Right atrium auricular region (tissue), 2 donors: ENCODE results near the gene FAM8A1. TPM values are rescaled to one million over a fixed set of nuclear protein-coding genes. Genes with fewer than 3 reads are reported as not detected.

Experiments
- DNase-seq: peaks from one replicate; pipeline ENCODE4 v3.0.0-alpha.2; 2019; ENCODE audit warnings: low spot score
- H3K27ac ChIP-seq, 2 donors: fragments of 200-600 bp; sonication (generic); 1 replicate in 1 of 2; 2 replicates in 1 of 2; pipeline ENCODE4 v1.5.1; 2016 to 2019
- H3K27me3 ChIP-seq, 2 donors: fragments of 200-600 bp; sonication (generic); one replicate each; pipeline versions ENCODE4 v1.5.1 to v1.6.0; 2017 to 2019
- H3K36me3 ChIP-seq: fragments of 200-600 bp; sonication (generic); one replicate; pipeline ENCODE4 v1.5.1; 2016
- H3K4me1 ChIP-seq, 2 donors: fragments of 200-600 bp; sonication (generic); one replicate each; pipeline versions ENCODE4 v1.5.1 to v1.6.0; 2017 to 2019
- H3K4me3 ChIP-seq, 2 donors: fragments of 200-600 bp; sonication (generic); 1 replicate in 1 of 2; 2 replicates in 1 of 2; pipeline ENCODE4 v1.5.1; 2017 to 2019; ENCODE audit warnings: mild to moderate bottlenecking in 1 of 2, moderate library complexity in 1 of 2
- H3K9me3 ChIP-seq, 2 donors: fragments of 200-600 bp; sonication (generic); one replicate each; pipeline ENCODE4 v1.5.1; 2019
- total RNA-seq, 2 donors: library from RNA; depleted of rRNA; stranded (reverse); fragments of >200 nt; gene quantifications; one replicate each; pipeline ENCODE4 v1.1.0, GENCODE V29; 2016
- TF ChIP-seq, protein P1 (sequence below), 2 donors: fragments of 200-600 bp; sonication (generic); IDR thresholded peaks; one replicate each; pipeline ENCODE4 v1.5.1; 2019; ENCODE audit warnings: antibody characterized with exemption in 2 of 2

FAM8A1 gene
- total RNA-seq, 2 donors from 2014 or later: 19.3 to 21.0 TPM

- no peaks in the 10 kb centered on the region for H3K27me3 ChIP-seq
- H3K36me3 ChIP-seq: peaks cover 30% of the 10 kb centered on the region
- DNase-seq: no peak
- TF ChIP-seq, protein P1, sequence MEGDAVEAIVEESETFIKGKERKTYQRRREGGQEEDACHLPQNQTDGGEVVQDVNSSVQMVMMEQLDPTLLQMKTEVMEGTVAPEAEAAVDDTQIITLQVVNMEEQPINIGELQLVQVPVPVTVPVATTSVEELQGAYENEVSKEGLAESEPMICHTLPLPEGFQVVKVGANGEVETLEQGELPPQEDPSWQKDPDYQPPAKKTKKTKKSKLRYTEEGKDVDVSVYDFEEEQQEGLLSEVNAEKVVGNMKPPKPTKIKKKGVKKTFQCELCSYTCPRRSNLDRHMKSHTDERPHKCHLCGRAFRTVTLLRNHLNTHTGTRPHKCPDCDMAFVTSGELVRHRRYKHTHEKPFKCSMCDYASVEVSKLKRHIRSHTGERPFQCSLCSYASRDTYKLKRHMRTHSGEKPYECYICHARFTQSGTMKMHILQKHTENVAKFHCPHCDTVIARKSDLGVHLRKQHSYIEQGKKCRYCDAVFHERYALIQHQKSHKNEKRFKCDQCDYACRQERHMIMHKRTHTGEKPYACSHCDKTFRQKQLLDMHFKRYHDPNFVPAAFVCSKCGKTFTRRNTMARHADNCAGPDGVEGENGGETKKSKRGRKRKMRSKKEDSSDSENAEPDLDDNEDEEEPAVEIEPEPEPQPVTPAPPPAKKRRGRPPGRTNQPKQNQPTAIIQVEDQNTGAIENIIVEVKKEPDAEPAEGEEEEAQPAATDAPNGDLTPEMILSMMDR (IDR thresholded peaks at IDR 0.05): no peak
- H3K4me3 ChIP-seq: no peak overlapping the region
- peaks cover 0 to 13% of the 10 kb centered on the region in 2 donors for H3K4me1 ChIP-seq
- H3K9me3 ChIP-seq: no peaks in the 10 kb centered on the region
- no peak overlapping the region for H3K27ac ChIP-seq
Measured at GRCh38 chr6:17624396-17624795, 24.3 kb downstream of the FAM8A1 start.

GRCh38 chr6:17628873-17629272 is 28.8 kb downstream of the FAM8A1 start:
- peaks cover 0 to 20% of the 10 kb centered on the region in 2 donors for H3K4me1 ChIP-seq
- peaks cover 31% of the 10 kb centered on the region for H3K36me3 ChIP-seq
- TF ChIP-seq, protein P1 (IDR thresholded peaks at IDR 0.05): no peak
- no peak overlapping the region for H3K4me3 ChIP-seq
- no peak for DNase-seq
- H3K27ac ChIP-seq: no peak overlapping the region
- H3K27me3 ChIP-seq: no peaks in the 10 kb centered on the region
- no peaks in the 10 kb centered on the region for H3K9me3 ChIP-seq

GRCh38 chr6:17629824-17630510 is 29.9 kb downstream of the FAM8A1 start:
- H3K36me3 ChIP-seq: peaks cover 26% of the 10 kb centered on the region
- H3K4me3 ChIP-seq: no peak overlapping the region
- TF ChIP-seq, protein P1 (IDR thresholded peaks at IDR 0.05): no peak
- H3K27me3 ChIP-seq: no peaks in the 10 kb centered on the region
- DNase-seq: no peak
- no peaks in the 10 kb centered on the region for H3K9me3 ChIP-seq
- peaks cover 0 to 21% of the 10 kb centered on the region in 2 donors for H3K4me1 ChIP-seq
- H3K27ac ChIP-seq: no peak overlapping the region

DNA sequence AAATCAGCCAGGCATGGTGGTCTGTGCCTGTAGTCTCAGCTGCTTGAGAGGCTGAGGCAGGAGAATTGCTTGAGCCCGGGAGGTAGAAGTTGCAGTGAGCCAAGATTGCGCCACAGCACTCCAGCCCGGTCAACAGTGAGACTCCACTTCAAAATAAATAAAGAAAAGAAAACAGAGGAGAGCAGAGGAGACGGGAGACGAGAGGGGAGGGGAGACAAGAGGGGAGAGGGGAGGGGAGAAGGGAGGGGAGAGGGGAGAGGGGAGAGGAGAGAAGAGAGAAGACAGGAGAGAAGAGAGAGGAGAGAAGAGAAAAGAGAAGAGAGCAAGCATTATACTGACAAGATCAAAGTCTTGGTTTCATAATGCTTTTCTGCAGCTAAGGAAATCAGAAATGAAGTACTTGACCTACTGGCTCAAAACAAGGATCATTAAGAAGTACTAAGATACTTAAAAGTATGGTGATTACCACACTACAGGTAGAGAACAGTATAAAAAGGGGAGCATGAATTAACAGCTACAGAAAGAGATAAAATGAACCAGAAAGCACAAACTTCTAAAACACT is 30.5 kb downstream of the FAM8A1 start:
- no peak for DNase-seq
- Histone ChIP-seq H3K27me3 (no peaks in the 10 kb centered on the region), H3K4me3 (no peak overlapping the region), H3K27ac (no peak overlapping the region), H3K4me1 (peaks cover 0 to 21% of the 10 kb centered on the region in 2 donors), H3K36me3 (peaks cover 21% of the 10 kb centered on the region), H3K9me3 (no peaks in the 10 kb centered on the region)
- TF ChIP-seq, protein P1 (IDR thresholded peaks at IDR 0.05): no peak

- no peak overlapping the region for H3K27ac ChIP-seq
Measured at GRCh38 chr6:17632934-17633333, 32.8 kb downstream of the FAM8A1 start.

More at GRCh38 chr6:17632934-17633333, 32.8 kb downstream of the FAM8A1 start:
- Histone ChIP-seq H3K4me3 (no peak overlapping the region), H3K36me3 (peaks cover 30% of the 10 kb centered on the region), H3K4me1 (peaks cover 0 to 21% of the 10 kb centered on the region in 2 donors), H3K9me3 (no peaks in the 10 kb centered on the region), H3K27me3 (no peaks in the 10 kb centered on the region)
- no peak for DNase-seq
- TF ChIP-seq, protein P1 (IDR thresholded peaks at IDR 0.05): no peak
